Measurements from ENCODE around the gene MPZL3.
A peak's percentile ranks its signal among the peaks of the same experiment; 100 is the strongest.

Gene MPZL3

GRCh38 chr11:118232659-118233058 is 19.5 kb downstream of the MPZL3 start:
- no peak for DNase-seq (ENCODE audit: low spot score)

GRCh38 chr11:118231461-118231860 is 20.7 kb downstream of the MPZL3 start:
- no peak for DNase-seq (ENCODE audit: low spot score)

- no peak for DNase-seq (ENCODE audit: low spot score)
Measured at GRCh38 chr11:118230088-118230487, 22.1 kb downstream of the MPZL3 start.

- DNase-seq (ENCODE audit: low spot score): no peak
Measured at GRCh38 chr11:118229274-118229847, 22.8 kb downstream of the MPZL3 start.

- DNase-seq (ENCODE audit: low spot score): no peak
Measured at GRCh38 chr11:118227865-118228785, 24.0 kb downstream of the MPZL3 start.

GRCh38 chr11:118226781-118227180 is 25.4 kb downstream of the MPZL3 start:
- no peak for DNase-seq (ENCODE audit: low spot score)

- DNase-seq (ENCODE audit: low spot score): no peak
Measured at GRCh38 chr11:118226296-118226695, 25.9 kb downstream of the MPZL3 start.

DNA sequence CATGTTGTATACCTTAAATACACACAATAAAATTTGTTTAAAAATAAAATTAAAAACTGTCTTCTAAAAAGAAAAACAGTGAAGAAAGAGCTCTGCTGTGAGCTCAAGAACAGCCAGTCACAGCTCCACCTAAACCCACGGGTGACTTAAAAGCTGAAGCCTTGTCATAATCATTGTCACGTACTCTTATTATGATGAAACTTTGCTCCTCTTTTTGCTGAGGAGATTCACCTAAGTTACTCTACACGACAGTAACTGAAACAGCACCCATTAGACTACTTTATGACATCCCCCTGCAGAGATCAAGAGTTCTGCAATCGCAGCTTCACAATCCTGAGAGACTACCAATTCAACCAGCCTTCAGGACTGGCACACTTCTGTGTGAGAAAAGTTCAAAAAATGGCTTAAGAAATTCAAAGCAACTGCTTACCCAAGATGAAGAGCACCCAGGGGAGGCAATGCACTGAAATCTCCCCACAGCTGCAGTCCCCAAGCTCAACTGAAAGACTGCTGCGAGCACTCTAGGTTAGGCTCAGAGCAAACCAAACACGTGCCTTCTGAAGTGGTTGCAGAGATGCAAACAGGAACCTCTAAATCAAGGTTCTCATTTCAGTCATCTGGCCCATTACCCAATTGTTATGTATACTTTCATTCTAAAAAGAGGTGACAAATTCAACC is 27.5 kb downstream of the MPZL3 start, which contains the start of gene JAML:
Gene JAML (minus strand): TSS at position 501 of the 678 bp plus-strand sequence. CDS start 10,145 bp downstream, outside the sequence.
- DNase-seq (ENCODE audit: low spot score): no peak

- no peak for DNase-seq (ENCODE audit: low spot score)
Measured at GRCh38 chr11:118223992-118224391, 28.2 kb downstream of the MPZL3 start.

- no peak for DNase-seq (ENCODE audit: low spot score)
Measured at GRCh38 chr11:118223570-118223969, 28.6 kb downstream of the MPZL3 start.

DNA sequence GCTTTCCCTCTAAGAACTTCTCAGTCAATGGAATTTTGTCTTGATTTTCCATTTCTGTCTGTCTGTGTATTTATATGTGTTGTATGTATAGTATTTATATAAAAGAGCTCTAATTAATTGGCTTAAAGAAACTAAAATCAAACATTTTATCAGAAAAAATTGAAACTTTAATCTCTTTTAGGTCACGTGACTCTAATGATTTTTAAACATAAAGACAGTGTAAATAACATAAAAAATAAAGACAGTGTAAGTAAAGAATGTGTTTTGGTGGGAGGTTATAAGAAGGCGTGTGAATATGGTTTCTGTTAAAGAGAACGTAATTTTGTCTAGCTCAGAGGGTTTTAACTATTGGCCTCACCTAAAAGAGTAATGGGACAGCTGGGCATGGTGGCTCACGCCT is 29.7 kb downstream of the MPZL3 start:
- DNase-seq (ENCODE audit: low spot score): no peak

DNA sequence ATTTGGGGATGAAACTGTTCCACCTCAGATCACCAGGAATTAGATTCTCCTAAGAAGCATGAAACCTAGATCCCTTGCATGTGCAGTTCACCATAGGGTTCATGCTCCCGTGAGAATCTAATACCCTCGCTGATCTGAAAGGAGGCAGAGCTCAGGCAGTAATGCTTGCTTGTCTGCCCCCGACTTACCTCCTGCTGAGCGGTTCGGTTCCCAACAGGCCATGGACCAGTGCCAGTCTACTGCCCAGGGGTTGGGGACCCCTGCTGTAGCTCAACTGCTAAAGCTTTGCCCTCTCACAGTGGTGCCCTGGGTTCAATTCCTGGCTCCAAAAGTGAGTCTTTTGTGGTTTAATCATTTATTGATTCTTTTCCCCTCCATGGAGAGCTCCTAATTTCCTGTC is 30.7 kb downstream of the MPZL3 start:
- no peak for DNase-seq (ENCODE audit: low spot score)

DNA sequence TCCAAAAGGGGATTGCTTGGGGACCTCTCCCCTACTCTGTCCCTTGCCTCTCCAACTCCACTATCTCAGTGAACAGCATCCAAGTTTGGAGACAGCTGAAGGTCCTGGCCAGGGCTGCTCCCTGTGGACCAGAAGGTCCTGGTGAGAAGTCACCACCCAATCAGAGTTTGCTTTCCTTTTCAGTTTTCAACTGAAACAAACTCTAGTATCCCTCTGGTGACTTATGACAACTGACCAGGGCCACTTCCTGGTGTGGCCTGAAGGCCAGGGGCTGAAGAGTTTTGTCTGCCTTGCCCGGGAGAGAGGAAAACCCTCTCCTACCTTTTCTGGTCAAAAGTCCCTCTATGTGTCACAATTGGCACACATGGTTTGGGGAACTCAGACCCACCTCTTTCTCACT is 32.4 kb downstream of the MPZL3 start:
- no peak for DNase-seq (ENCODE audit: low spot score)

- DNase-seq (ENCODE audit: low spot score): no peak
Measured at GRCh38 chr11:118219244-118219643, 32.9 kb downstream of the MPZL3 start.

GRCh38 chr11:118217575-118217974 is 34.6 kb downstream of the MPZL3 start:
- no peak for DNase-seq (ENCODE audit: low spot score)

DNA sequence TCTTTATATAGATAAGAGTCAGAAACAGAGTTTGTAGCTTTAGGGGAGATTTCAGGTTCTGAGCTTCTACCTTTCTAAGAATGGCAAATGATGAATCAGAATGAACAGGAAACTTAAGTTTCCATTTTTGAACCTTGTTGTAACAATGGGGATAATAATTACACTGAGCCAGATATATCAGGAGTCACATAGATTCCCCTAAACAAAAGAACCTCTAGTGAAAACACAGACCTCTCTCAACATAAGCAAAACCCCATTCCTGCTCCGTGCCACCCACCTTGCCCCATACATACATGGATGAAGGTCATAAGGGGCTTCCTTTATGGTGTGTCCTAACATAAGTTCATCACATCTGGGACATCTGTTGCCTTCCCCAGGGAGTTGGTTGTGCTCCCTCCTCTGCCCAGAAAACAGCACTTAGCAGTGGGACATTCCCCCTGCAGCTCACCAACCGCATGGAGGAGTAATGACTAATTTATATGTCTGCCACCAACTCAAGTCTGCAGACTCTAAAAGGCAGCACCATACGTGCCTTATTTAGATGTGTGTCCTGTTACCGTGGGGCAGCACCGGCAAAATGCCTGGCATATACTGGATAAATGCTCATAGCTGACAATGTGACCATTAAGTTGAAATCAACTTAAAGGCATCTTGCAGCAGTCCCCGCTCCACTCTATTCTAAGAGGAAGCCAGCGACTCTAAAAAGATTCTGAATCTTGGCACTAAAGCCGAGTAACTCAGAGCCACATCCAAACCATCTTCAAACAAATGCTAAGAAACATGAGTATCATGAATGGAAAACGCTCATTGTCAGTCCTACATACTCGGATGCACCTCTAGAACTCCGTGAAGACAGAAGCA is 35.3 kb downstream of the MPZL3 start:
- no peak for DNase-seq (ENCODE audit: low spot score)

DNA sequence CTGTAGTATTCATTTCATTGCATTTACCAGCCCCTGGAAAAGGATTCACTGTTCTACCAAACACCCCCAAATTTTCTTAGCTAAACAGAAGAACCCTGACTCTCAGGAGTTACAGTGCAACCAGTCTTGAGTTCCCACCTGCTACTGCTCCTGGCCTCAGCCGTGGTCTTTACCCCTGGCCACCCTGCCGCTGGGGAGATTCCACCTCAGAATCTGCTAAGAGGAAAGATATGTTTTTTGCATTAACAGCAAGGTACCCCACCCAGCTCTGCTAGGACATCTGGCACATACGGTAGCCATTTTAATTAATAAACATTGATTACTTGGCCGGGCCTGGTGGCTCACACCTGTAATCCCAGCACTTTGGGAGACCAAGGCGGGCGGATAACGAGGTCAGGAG is 36.4 kb downstream of the MPZL3 start:
- DNase-seq (ENCODE audit: low spot score): no peak

- no peak for DNase-seq (ENCODE audit: low spot score)
Measured at GRCh38 chr11:118215262-118215661, 36.9 kb downstream of the MPZL3 start.

- no peak for DNase-seq (ENCODE audit: low spot score)
Measured at GRCh38 chr11:118214210-118214914, 37.8 kb downstream of the MPZL3 start.

- DNase-seq (ENCODE audit: low spot score): peak; percentile 28
Measured at GRCh38 chr11:118213781-118214180, 38.4 kb downstream of the MPZL3 start.

GRCh38 chr11:118213201-118213600 is 39.0 kb downstream of the MPZL3 start:
- DNase-seq (ENCODE audit: low spot score): no peak

Measured in LoVo (cell line).